Hematopoietic multipotent progenitor cell treated with erythropoietin and hydrocortisone succinate and interleukin-3 and kit ligand, for 4 days (in vitro differentiated cells): ENCODE data around the gene JAKMIP2.
"Not testable (repeated sequence)": the region's sequence is repeated elsewhere in the genome, so short reads cannot be mapped to it uniquely, and the experiment has no call there.

Source experiments
- DNase-seq: peaks from one replicate; pipeline ENCODE4 v3.0.0-alpha.2; 2015

JAKMIP2 gene

GRCh38 chr5:147553817-147554216 lies 228.7 kb downstream of the JAKMIP2 start:
- DNase-seq = not testable (repeated sequence)

DNA sequence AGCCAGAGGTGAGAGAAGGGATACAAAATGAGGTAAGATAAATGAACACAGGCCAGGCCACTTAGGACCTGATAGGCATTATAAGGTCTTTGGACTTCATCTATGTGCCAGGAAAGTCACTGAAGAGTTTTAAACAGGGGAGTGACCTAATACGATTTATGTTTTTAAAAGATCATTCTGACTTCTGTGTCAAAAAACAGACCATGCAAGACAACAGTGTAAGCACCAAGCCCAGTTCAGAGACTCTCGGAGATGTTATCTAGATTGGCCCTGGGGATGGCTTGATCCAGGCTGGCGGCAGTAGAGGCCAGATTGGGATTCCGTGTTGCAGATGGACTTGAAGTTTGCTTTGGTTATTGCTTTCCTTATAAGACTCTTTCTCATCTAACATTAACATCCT lies 229.6 kb downstream of the JAKMIP2 start:
- no peak for DNase-seq

DNA sequence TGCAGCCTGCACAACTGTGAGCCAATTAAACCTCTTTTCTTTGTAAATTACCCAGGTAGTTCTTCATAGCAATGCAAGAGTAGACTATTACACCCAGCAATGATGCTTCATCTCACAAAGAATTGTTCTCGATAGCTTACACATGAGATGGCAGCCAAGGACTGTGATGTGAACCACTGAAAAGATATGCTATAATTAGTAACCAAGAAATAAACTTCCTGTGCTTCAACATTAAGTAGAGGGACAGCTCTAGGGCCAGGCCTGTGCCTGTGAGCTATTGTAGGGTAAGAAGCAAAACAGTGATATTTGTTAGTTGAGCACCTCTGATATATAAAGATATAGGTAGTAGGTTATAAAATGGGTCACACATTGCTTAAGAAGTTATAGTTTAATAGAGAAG lies 230.9 kb downstream of the JAKMIP2 start:
- DNase-seq = no peak

DNA sequence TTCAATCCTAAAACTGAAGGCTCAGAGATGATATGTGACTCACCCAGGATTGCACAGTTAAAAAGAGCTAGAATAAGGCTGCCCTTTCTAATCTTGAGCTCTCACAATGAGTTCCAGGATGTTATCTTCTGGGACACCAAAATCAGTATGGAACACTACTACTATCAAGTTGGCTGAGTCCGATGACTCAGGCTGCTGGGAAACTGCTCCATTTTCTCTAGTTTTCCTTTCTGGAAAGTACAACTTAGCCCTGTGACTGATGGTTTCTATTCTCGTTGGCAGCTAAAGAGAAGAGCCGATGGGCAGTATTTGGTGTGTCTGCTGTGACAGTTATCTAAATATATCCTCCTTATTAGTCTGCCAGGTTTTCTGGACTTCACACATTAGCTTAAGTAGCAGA lies 234.8 kb downstream of the JAKMIP2 start:
- DNase-seq = no peak

DNA sequence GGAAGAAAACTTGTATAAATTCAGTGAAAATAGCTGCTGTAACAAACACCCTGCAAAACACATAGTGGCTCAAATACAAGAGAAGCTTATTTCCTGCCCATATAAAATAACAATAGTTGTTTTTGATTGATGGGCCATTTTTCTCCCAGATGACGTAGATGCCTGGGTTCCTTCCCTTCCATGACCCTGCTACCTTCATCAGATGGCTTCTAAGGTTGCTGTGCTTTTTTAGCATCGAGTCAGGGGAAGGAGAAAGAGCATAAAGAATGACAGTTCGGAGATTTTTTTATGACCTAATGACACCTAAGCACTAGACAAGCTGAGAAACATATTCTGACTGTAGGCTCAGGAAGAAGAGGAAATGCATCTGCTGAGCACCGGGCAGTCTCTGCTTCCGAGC lies 238.0 kb downstream of the JAKMIP2 start:
- no peak for DNase-seq

GRCh38 chr5:147539053-147539452 lies 243.5 kb downstream of the JAKMIP2 start:
- DNase-seq = no peak

DNA sequence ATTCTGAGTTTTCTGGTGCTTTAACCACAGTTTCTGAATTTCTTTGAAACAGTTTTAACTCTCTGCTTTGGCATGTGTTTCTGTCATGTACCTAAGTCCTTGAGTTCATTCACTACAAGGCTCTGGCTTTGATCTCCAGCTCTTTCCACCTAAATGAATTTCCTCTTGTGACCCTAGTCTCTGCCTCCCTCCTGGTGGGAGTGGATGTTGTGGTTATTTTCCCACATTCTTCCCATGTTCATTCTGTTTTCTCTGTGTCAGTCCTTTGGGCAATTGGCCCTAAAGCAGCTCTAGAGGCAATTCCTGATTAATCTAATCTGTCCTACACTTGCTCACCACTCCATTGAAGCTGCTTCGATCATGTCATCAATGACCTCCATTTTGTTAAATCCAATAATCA lies 244.3 kb downstream of the JAKMIP2 start:
- no peak for DNase-seq
